HG02798 (cell line): ENCODE measurements around the gene CCDC86.

Source experiments
- ATAC-seq: cut with Tn5 transposase; IDR thresholded peaks from one replicate; pipeline ENCODE4 v1.9.1; 2021; ENCODE audit warnings: mild to moderate bottlenecking; ENCODE audit not compliant: unreplicated experiment, poor library complexity

The CCDC86 gene

GRCh38 chr11:60830478-60831142, 11.3 kb upstream of the CCDC86 start:
- ATAC-seq = peak; percentile 20

GRCh38 chr11:60831143-60831500, 10.8 kb upstream of the CCDC86 start:
- peak; percentile 76 for ATAC-seq

GRCh38 chr11:60831501-60832079, 10.3 kb upstream of the CCDC86 start:
- ATAC-seq = no peak

- ATAC-seq = no peak
These were observed 7.0 kb upstream of the CCDC86 start for GRCh38 chr11:60834742-60835533.

- ATAC-seq = no peak
These were observed 6.4 kb upstream of the CCDC86 start for GRCh38 chr11:60835534-60835846.

- ATAC-seq = no peak
These were observed 4.9 kb upstream of the CCDC86 start for GRCh38 chr11:60836866-60837515.

GRCh38 chr11:60838132-60838531, 3.8 kb upstream of the CCDC86 start:
- ATAC-seq = no peak

- no peak for ATAC-seq
These were observed 1.2 kb upstream of the CCDC86 start for GRCh38 chr11:60840470-60841430.

- ATAC-seq = no peak
These were observed 1.0 kb downstream of the CCDC86 start for GRCh38 chr11:60842668-60843600.

GRCh38 chr11:60844045-60844869, 2.3 kb downstream of the CCDC86 start:
- no peak for ATAC-seq

GRCh38 chr11:60844870-60845221, 2.9 kb downstream of the CCDC86 start:
- ATAC-seq = no peak

GRCh38 chr11:60845338-60845737, 3.4 kb downstream of the CCDC86 start:
- no peak for ATAC-seq

GRCh38 chr11:60847281-60847680, 5.4 kb downstream of the CCDC86 start:
- no peak for ATAC-seq

- no peak for ATAC-seq
These were observed 6.0 kb downstream of the CCDC86 start for GRCh38 chr11:60847896-60848295.

GRCh38 chr11:60848714-60849151, 6.8 kb downstream of the CCDC86 start:
- no peak for ATAC-seq

GRCh38 chr11:60849641-60850520, 8.0 kb downstream of the CCDC86 start:
- no peak for ATAC-seq
